Stimulated activated CD4-positive, alpha-beta T cell treated with anti-CD3 and anti-CD28 coated beads, Interleukin-15, amount 100 ng/mL, for 1 hour (primary cell): ENCODE data around the gene STYXL1.
"Not testable (repeated sequence)": the region's sequence is repeated elsewhere in the genome, so short reads cannot be mapped to it uniquely, and the experiment has no call there.

ENCODE experiments used
- DNase-seq, 2 donors: peaks; one replicate each; pipeline ENCODE4 v3.0.0-alpha.2; 2020; ENCODE audit warnings: low read depth in 1 of 2, low spot score in 1 of 2

STYXL1 gene, protein sequence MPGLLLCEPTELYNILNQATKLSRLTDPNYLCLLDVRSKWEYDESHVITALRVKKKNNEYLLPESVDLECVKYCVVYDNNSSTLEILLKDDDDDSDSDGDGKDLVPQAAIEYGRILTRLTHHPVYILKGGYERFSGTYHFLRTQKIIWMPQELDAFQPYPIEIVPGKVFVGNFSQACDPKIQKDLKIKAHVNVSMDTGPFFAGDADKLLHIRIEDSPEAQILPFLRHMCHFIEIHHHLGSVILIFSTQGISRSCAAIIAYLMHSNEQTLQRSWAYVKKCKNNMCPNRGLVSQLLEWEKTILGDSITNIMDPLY

DNA sequence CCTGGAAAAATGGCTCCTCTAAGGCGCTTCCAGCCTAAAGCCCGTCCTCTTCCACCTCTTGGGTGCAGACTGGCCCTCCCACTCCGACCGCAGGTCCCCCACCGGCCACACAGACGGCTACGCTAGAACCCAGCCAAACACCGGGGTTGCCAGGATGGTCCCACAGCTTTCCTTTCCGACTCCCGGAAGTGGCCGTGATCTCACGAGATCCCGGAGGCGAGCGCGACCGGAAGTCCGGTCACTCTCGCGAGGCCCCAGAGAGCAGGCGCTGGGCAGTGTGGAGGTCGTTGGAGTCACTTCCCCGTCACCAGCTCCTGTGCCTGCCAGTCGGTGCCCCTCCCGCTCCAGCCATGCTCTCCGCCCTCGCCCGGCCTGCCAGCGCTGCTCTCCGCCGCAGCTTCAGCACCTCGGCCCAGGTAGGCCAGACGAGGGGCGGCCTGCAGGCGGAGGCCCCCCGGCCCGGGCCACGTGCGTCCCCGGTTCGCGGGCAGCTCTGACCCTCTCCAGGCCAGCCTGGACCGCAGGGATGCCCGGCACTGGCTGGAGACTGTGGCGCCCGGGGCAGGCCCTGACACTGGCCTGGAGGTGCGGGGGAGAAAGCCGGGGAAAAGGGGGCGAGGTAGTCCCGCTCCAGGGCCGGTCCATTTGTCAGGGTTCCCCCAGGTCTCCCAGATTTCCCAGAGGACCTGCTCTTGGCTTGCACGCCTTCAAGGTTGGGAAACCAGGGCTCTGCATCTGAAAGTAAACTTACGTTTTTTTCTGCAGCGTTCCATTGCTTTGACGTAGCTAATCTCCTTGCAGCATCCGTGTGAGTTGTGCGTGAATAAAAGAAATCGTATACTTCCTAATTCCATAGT is at the start of gene STYXL1, which contains the start of gene MDH2:
Gene STYXL1, minus strand, starts transcription at position 190 of the 857 bp plus-strand sequence. CDS start 17,477 bp downstream, outside the sequence.
Gene MDH2, plus strand, starts transcription at position 296 of the 857 bp plus-strand sequence. Its CDS starts 55 bp downstream, at position 351.
- DNase-seq, result peak; percentile 64 to 77

DNA sequence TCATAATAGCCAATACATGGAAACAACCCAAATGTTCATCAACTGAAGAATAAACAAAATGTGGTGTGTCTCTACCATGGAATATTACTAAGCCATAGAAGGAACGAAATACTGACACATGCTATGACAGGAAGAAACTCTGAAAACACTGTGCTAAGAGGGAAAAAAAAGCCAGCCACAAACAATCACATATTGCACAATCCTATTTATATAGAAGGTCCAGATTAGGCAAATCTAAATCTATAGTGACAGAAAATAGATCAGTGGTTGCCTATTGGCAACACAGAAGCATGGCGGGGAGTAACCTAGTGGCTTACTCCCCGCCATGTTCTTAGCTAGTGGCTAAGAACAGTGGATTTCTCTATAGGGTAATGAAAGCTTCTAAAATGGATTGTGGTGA is 48.1 kb upstream of the STYXL1 start:
- DNase-seq, result no peak

DNA sequence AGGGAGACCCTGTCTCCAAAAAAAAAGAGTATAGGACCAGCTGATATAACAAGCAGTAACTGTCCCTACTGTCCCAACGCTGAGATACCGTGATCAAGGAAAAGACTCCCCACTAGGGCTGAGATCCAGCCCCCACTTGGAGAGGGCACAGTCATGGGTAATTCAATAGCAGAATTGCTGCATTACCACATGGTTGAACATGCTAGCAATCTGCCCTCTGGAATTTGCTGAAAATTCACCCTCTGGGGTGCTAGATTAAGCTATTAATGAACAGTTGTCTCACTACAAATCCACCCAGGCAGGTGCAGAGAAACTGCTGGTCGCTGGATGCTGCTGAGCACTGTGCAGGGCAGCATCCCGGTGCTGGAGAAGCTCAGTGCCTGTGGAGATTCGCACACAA is 46.5 kb upstream of the STYXL1 start:
- not testable (repeated sequence) for DNase-seq

GRCh38 chr7:76093531-76093930 is 45.7 kb upstream of the STYXL1 start:
- not testable (repeated sequence) for DNase-seq

- DNase-seq, result no peak
These were observed 43.7 kb upstream of the STYXL1 start for GRCh38 chr7:76091506-76091905.

GRCh38 chr7:76089865-76090475 is 42.2 kb upstream of the STYXL1 start:
- no peak for DNase-seq

DNA sequence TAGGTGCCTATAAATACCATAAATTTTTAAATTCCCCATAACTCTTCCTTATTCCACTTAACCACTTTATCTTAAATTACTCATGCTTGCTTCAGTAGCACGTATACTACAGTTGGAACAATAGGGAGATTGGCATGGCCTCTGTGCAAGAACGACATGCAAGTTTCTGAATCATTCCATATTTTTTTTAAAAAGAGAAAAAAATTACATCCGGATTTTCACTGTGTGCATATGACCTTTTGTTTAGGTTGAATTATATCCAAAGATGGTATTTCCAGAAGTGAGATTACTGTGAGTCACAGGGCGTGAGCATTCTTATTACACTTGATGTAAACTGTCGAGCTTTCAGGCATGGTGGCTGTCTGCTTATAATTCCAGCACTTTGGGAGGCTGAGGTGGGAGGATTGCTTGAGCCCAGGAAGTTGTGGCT is 39.6 kb upstream of the STYXL1 start:
- not testable (repeated sequence) for DNase-seq

DNA sequence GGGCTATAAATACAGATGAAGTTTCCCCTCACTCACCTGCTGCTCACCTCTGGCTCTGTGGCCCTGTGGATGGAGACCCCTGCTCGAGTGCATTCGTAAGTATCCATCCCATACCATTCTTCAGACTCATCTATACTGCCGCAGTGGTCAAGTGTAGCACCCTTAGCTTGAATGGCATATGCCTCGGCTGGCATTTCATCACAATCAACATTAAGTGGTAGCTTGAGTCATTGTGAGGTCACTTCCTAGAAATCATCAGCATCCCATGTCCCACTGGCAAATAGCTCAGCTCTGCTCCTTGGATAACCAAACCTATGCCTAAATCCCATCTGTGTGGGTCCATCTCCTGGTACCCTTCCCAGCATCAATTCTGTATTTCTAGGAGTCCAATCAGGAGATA is 38.3 kb upstream of the STYXL1 start:
- DNase-seq, result no peak

DNA sequence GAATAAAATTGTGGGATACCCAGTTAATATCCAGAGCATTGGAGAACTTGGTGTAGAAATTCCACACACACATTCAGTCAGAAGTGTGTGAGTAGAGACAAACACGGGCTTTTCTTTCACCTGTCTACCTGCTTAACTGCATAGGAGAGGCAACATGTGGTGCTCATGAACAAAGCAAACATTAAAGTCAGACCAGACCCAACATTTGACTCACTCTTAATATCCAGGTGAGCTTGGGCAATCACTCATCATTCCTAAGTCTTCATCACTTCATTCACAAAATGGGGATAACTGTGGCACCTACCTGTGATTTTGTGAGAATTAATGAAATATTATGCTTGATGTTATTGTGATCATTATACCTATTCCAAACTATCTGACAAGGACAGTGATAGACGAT is 36.3 kb upstream of the STYXL1 start:
- DNase-seq, result not testable (repeated sequence)

DNA sequence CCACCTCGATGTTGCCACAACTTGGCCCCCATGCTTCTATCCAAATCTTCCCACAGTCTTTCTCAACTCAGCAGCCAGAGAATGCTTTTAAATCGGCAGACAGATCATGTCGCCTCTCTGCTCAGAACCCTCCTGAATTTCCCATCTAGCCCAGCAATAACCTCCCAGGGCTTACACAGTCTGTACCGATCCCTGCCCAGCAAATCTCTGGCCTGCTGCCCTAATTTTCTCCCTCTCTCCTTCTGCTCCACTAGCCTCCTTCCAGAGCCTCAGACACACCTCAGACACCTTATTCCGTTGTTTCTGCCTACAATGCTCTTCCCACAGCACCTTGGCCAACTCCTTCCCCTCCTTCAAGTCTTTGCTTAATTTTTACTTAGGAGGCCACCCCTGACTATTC is 32.4 kb upstream of the STYXL1 start:
- no peak for DNase-seq

- DNase-seq, result no peak
These were observed 29.6 kb upstream of the STYXL1 start for GRCh38 chr7:76077435-76077834.

GRCh38 chr7:76076995-76077394 is 29.2 kb upstream of the STYXL1 start:
- DNase-seq, result no peak

GRCh38 chr7:76074972-76075370 is 27.2 kb upstream of the STYXL1 start:
- DNase-seq, result no peak

GRCh38 chr7:76074306-76074971 is 26.6 kb upstream of the STYXL1 start:
- DNase-seq, result no peak

DNA sequence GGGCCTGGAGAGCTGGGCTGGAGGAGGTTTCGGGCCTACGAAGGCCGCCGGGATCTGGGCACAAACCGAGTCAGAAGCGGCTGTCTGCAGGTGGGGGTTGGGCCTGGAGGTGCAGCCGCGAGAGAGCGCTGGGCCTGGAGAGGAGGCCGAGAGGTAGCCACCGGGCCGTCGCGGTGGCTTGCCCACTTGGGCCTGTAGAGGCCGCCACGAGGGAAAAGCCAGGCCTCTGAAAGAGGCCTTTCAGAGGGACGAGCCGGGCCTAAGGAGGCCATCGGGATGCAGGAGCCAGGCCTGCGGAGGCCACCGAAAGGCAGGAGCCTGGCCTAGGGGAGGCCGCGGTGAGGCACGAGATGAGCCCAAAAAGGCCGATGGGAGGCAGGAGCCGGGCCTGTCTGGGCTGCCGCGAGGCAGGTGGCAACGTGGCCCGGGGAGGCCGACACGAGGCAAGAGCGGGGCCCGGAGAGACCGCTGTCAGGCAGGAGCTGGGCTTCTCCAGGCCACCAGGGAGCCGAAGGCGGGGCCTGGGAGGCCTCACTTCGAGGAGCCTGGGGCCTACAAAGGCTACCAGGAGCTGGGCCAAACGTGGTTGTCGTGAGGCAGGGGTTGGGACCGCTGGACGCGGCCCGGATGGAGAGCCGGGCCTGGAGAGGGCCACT is 25.7 kb upstream of the STYXL1 start:
- no peak for DNase-seq

GRCh38 chr7:76072243-76073148 is 24.7 kb upstream of the STYXL1 start:
- no peak for DNase-seq

DNA sequence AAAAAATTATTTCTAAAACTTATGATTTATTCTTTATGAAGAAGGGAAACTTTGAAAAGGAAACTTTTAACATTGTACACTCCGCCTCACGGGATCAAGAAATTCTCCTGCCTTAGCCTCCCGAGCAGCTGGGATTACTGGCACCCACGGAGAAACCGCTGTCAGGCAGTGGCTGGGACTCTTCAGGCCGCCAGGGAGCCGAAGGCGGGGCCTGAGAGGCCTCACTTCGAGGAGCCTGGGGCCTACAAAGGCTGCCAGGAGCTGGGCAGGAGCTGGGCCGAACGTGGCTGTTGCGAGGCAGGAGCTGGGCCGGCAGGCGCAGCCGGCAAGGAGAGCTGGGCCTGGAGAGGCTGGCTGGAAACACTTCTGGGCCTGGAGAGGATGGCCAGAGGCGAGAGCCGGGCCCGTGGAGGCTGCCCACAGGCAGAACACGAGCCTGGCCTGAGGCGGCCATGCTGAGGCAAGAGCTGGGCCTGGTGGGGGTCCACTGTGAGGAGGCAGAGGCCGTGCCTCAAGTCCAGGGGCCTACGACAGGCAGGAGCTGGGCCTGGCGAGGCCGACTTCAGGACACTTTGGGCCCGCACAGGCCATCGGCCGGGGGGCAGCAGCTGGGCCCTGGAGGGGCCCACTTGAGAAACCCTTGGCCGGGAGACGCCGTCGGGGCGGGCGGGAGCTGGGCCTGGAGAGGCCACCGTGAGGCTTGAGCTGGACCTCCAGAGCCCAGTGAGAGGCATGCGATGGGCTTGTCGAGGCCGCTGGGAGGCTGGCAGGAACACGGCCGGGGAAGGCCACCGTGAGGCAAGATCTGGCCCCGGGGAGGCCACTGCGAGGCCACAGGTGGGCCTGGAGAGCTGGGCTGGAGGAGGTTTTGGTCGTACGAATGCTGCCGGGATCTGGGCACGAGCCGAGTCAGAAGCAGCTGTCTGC is 23.8 kb upstream of the STYXL1 start:
- no peak for DNase-seq

- DNase-seq, result no peak
These were observed 21.4 kb upstream of the STYXL1 start for GRCh38 chr7:76069238-76069638.
